Measurements from ENCODE around the gene CIB4.
"Not testable (repeated sequence)": the region's sequence is repeated elsewhere in the genome, so short reads cannot be mapped to it uniquely, and the experiment has no call there.

The CIB4 gene

DNA sequence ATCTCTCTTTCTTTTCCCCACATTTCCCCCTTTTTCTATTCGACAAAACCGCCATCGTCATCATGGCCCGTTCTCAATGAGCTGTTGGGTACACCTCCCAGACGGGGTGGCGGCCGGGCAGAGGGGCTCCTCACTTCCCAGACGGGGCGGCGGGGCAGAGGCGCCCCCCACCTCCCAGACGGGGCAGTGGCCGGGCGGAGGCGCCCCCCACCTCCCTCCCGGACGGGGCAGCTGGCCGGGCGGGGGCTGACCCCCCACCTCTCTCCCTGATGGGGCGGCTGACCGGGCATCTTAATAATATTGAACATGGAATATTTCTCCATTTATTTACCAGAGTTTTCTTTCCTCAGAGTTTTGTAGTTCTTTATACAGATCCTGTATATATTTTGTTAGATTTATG lies 24.1 kb upstream of the CIB4 start:
- not testable (repeated sequence) for DNase-seq

DNA sequence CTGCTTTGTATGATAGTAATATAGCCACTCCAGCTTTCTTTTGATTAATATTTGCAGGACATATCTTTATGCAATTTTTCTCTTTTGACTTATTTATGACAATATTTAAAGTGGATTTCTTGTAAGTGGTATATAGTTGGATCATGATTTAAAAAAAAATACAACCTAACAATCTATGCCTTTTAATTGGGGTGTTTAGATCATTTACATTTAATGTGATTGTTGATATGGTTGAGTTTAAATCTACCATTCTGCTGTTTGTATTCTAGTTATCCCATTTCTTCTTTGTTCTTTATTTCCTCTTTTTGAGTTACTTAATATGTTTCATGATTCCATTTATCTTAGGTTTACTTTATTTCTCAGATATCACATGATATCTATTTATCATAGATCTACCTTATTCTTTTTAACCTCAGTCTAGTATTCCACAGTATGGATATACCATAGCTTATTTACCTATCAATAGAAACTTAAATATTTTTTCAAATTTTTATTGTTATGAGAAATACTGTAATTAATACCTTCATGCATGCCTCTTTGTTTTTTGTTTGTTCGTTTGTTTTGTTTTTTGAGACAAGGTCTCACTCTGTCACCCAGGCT lies 19.3 kb upstream of the CIB4 start:
- no peak for DNase-seq

DNA sequence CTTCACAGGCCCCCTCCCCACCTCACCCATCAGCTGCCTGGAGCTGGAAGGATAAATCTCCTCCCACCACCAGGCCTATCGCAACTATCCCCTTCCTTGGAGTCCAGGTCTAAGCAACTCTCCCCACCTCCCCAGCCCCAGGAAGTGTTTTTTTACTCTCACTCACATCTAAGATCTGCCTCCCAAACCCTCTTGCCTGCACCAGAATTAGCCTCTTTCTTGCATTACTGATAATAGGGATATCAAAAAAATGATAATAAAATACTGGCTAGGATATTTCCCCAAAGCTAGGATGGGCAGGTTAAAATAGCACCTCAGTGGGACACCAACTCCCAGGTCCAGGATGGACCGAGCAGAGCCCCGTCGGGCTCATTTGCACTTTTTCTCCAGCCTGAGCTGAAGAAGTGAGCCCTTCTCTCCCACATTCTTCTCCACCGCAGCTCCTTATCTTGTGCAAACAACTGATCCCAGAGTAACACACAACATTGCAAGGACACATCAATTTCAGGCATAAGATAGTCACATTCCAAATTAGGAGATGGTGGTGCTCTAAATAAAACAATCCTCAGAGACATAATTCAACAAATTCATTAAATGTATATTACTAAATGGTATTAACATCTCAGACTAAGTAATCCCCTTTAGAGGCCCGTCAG lies 17.7 kb upstream of the CIB4 start:
- DNase-seq, result no peak

DNA sequence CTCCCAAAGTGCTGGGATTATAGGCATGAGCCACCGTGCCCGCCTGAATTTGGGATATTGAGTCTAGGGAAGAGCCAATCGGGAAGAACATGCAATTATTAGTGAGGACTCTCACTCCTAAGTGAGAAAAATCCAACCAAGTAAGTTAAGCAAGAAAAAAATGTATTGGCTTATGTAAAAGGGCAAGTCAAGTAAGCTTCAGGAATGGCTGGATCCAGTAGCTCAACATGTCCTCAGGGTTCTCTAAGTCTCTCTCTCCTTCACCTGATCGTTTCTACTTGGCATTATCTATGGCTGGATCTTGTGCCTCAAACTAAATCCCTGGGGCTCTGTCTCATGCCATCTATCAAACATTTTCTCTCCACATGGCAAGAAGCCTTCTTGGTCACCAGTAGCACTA lies 16.1 kb upstream of the CIB4 start:
- no peak for DNase-seq

DNA sequence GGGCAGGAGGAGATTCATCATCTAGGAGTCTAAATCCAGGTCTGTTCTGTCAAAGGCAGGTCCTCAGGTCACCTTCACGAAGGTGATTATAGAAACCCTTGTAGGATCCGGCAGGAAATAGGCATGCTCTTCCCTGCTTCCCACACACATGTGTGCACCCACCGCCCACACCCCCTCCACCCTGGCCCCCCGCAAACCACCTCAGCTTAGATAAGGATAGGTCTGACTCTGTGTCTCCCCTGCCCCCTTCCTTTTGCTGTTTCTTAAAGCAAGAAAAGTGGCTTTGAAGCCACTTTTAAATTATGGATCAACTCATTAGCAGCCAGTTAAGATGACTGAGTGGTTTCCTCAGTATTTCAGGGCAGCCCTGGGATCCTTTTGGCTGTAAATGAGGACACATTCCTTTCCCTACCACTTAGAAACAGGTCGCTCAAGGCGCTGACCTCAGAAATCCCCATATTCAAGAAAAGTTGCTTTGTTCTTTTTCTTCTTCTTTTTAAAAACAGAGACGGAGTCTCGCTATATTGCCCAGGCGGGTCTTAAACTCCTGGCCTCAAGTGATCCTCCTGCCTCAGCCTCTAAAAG lies 14.5 kb upstream of the CIB4 start:
- DNase-seq, result no peak

DNA sequence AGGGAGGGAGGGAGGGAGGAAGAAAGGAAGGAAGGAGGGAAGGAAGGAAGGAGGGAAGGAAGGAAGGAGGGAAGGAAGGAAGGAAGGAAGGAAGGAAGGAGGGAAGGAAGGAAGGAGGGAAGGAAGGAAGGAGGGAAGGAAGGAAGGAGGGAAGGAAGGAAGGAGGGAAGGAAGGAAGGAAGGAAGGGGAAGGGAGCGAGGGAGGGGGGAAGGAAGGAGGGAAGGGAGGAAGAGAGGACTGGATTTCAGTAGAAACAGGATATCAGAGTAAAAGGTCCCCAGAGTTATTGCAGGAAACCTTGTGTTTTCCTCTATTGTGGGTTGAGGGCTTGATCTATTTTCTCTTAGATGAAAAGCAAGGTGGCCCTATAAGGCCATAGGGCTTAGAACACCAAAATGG lies 14.0 kb upstream of the CIB4 start:
- not testable (repeated sequence) for DNase-seq

DNA sequence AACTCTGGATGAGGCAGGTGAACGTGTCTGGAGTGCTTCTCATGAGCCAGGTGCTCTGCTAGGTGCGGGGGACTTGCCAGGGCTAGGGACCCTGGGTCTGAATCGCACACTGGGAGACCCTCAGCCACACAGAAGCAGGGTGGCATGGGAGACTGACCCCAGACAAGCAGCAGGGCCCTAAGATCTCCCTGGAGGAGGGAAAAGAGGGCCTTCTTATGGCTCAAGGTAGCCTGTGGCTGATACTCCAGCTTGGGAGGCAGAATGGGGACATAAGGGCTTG lies 12.8 kb upstream of the CIB4 start:
- DNase-seq, result no peak

DNA sequence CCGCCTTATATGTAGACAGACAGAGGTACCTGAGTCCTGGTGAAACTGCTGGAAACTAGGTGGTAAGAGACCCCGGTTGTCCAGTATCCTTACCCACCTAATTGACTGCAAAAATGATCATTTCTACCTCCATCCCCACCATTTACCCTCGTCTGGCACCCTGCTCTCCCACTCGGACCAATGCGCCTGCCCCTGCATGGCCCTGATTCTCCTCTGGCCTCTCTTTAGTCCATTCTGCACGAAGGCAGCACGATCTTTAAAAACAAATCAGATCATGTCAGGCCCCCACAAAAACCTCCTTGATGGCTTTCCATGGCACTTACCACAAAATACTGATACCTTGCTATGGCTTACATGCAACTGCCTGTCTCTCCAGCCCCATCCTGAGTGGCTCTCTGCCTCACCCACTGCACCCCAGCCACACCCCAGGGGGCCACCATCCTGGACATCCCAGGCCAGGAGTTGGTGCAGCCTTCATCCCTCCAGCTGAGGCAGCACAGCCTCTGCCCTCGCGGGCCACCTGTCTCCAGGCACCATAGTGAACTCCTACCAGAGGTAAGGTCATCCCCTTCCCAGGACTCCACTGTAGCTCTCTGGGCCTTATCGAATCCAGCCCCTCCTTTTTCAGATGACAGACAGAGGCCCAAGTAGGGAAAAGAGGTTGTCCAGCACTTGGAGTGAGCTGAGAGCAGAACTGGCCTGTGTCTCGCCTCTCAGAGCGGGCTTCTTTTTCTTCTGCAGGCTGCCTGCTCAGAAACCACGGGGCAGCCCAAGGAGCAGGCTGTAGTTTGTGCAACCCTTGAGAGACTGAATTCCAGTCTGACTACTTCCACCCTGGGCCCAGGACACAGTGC lies 12.3 kb upstream of the CIB4 start:
- DNase-seq, result no peak

DNA sequence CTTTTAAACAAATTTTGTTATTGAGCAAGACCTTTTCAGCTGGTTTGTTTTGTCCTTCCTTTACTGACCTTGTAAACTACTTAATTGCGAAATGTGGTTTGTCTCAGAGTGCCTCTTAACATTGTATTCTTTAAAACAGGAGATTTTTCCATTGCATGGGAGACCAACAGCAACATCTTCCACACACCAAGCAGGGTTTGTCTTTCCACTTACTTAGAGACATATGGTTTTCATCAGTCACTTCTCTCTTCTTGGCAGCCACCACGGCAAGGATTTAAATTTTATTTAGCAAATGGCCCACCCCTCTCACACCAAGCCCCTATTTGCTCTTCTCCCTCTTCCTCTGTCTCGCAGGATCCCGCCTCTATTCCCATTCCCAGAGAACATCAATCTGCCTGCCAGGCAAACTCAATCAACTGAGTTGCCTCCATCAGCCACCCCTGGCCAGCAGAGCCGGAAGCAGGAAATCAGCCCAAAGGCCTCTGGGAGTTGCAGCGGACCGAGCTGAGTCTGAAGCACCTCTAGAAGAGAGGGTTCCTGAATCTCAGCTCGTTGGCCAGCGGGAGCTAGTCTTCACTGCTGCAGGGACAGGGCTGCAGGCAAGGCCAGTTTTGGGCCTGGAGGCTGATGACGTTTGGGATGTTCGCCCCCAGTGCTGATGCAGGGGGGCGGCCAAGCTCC lies 11.3 kb upstream of the CIB4 start:
- DNase-seq, result no peak

DNA sequence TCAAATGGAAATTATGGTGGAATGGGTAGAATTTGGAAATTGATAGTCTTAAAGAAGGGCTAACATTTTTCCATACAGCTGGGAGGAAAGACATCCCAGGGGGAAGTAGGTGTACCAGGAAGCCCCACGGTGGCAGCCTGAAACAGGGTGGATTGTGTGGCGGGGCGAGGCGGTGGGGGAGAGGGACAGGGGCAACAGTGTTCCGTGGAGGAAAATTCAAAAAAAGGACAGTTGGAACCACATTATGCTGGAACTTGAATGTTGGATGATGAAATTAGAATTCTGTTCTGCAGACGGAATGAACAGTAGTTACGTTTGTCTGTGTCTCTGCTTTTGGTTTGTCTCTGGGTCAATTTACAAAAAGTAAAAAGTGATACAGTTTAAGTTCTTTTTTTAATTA lies 10.6 kb upstream of the CIB4 start:
- DNase-seq, result no peak

DNA sequence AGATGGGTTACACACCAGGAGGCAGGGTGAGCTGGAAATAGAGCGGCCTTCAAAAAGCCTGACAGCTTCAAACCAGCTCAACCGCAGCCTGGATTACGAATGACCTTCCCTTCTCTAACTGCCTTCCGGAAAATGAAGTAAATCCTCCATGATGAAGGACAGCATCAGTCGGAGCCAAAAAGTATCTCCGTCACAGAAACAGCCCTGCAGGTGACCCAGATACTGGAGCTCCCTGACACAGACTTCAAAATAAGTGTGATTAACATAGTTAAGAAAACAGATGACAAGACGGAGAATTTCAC lies 10.3 kb upstream of the CIB4 start:
- DNase-seq, result no peak

DNA sequence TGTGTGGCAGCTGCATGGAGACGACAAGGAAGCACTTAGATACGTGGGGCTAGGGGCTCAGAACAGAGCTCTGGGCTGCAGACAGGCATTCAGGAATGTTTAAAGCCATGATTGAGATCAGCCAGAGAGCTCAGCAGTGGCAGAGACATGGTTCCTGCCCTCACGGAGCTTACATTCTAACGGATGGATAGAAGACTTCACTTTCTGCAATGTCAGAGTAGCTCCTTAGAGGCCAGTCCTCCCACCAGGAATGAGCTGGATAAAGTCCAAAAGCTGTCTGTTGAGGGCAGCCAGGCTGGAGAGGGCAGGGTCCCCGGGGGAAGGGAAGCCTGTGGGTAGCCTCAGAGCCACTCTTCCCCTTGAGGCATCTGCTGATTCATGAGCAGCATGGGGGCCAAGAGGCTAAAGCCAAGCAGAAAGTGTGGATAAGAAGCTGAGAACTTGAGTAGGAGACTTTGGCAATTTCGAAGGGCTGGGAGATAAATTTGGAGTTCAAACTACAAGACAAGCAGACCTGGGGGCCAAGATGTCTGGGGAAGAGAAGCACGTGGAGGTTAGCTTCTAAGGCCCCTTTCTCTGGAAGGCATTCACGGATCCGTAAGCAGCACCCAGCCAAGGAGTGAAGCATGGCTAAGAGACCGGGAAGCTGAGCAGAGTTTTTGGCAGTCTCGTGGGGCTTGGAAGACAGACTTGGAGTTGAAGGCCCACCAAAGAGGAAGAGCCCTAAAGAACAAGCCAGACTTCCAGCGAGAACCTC lies 9.7 kb upstream of the CIB4 start:
- no peak for DNase-seq

DNA sequence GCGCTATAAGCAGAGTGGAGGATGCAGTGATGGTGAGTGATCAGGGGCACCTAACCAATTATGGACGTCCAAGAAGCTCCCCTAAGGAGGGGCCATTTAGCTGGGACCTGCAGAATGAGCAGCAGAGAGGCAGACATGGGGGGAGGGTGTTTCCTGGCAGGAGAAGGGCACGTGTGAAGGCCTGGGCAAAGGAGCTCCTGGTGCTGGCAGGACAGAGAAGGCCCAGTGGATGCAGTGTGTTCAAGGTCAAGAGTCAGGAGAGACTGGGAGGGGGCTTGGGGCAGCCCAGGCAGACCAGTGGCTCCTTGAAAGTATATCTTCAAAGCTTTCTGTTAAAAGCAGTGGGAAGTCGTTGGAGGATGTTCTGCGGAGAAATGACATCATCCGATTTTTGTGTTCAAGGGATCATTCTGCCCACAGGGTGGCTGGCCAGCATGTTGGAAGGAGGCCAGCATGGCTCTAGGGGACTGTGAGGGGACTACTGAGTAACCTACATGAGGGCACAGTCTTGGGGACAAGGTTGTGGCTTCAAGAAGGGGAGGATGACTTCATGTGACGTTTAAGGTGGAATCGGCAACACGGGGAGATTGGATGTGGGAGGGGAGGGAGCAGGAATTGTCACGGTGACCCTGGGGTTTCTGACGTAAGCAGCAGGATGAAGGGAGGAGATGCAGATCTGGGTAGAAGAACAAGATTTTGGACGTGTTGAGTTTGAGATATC lies 9.0 kb upstream of the CIB4 start:
- no peak for DNase-seq

DNA sequence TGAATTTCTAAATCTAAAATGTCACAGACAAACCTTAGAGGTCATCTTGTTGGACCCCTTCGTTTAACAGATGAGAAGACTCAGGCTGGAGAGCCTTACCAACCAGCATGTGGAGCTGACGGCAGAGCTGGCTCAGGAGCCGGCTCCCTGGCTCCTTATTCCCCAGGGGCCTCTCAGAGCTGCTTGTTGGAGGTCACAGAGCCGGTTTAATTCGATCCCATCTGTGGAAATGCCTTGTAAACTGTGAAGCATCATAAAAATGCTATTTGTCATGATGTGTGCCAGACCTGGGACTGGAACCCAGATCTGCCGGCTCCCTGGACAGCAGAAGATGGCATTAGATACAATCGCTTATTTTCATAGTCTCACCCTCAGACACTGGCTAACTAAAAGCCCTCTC lies 8.2 kb upstream of the CIB4 start:
- DNase-seq, result no peak

DNA sequence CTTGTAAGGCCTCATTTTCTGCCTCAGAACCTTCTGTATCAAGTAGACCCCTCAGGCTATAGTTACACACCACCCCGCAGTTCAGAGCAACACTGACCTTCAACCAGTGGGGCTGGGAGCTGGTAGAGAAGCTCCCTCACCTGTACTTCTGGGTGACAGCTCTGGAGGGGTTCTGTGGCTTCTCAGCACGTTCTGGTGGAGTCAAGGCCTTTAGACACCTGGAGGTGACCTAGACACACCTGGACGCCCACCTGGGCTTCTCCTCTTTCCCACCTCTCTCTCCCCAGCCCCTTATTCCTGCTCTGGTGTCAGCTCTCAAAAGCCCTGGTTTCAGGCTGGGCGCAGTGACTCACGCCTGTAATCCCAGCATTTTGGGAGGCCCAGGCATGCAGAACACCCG lies 7.3 kb upstream of the CIB4 start:
- no peak for DNase-seq

DNA sequence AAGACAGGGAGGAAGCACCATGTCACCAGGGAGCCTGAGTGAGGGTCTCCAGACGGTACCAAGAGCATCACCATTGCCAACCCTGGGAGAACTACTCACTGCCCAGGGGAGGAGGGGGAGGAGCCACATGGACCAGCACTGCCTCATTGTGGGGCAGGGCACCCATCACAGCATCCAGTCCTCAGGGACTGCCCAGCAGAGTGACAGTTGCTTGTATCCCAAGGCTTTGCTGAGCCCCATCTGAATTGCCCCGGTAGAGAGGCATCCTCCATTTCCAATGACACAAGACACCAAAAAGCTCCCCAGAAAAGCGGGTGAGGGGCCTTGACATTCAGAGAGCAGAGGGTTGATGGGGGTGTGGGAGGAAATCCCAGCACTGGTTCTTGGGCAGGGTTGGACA lies 6.8 kb upstream of the CIB4 start:
- DNase-seq, result no peak

DNA sequence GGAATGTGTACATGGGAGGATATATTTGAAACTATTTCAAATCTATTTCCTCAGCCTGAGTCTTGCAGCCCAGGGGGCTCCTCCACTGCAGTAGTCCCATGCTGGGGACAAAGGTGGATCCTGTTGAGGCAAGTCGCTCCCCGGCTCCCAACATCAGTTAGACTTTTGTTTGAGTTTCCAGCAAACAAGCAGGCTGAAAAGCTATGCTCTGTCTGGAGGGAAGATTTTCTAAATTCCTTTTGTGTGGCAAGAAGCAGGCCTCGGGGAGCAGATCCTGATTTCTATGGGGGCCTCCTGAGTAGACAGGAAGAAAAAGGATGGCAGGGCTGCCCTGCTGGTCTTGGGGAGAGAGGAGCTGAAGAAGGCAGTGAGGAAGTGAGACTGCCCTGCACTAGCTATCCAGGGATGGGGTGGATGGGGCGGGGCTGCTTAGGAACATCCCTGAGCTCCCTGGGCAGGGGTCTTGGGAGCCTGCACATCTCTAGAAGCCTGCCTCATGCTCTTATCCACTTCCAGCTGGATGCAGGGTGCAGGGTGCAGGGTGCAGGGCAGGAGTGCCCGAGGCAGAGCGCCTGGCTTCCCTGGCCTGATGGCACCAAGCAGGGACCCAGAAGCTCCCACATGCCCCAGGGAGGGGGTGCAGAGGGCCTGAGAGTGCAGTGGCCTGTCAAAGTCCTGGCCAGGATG lies 6.0 kb upstream of the CIB4 start:
- no peak for DNase-seq

DNA sequence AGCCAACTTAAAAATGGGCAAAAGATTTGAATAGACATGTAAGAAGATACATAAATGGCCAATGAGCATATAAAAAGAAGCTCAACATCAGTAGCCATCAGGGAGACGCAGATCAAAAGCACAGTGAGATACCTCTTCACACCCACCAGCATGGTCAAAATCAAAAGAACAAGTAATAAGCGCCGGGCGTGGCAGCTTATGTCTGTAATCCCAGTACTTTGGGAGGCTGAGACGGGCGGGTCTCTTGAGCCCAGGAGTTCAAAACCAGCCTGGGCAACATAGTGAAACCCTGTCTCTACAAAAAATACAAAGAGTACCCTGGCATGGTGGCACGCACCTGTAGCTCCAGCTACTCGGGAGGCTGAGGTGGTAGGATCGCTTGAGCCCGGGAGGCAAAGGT lies 4.6 kb upstream of the CIB4 start:
- DNase-seq, result no peak

DNA sequence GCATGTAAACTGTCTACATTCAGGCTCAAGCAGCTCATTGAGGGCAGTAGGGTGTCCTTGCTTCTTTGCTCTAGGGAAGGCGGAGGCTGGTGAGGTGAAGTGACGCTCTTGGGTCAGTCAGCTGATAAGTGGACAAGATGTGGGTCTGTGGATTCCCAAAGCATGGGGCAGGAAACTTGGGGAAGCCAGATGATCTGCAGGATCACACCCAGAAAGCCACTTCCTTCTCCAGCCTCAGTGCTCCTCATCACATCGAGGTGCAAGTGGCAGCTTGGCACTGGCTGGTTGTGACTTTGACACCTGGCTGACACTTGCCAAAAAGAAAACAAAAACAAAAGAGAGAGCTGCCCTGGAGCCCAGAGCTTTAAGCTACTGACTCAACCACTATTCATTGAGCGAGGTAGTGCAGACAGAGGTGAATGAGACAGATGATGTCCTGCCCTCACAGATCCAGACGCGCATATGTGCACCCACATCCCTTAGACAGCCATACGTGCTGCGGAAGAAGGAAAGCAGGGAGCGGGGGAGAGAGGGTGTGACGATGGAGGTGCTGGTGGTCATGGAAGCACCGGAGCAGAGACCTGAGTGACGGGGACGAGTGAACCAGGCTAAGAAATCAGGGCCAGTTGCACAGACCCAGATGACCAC lies 3.1 kb upstream of the CIB4 start:
- DNase-seq, result no peak

DNA sequence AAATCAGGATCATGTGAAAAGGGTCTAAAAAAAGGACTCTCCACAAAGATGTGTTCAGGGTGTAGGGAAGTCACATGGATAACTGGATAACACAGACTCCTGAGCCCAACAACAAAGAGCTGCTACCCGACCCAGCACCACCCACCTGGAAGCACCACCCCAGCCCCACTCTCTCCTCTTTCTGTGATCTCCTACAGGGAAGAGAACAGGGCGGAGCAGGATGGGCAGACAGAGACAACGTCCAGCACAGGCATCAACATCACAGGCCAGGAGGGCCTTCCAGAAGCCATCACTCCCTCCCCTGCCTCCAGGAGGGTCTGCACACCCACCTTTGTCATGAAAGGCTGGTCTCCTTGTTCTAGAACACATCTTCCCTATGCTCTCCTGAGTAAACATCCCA lies 1.3 kb upstream of the CIB4 start:
- no peak for DNase-seq

DNA sequence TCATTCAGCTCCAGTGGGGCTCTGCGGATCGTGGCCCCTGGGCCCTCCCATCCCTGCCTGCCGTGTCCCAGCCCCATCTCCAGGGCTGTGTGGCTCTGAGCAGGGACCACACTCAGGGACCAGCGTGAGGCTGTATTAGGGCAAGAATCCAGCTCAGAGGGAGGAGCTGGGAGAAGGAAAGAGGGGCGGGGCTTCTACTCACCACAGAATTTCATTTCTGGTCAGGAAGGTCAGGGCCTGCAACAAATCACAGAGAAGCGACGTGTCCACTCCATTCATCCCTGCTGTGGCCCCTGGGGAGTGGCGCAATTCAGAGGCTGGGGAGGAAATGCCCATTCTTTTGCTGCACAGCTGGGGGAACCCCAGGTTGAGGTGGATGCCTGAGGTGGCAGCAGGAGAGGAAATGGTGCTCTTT lies 828 bp downstream of the CIB4 start:
- no peak for DNase-seq

All from NK-92 treated with Interleukin-12 subunit alpha and Interleukin-12 subunit beta, amount 100 ng/mL, for 24 hours (cell line).